ENCODE results near the gene BNC2.

Gene BNC2

DNA sequence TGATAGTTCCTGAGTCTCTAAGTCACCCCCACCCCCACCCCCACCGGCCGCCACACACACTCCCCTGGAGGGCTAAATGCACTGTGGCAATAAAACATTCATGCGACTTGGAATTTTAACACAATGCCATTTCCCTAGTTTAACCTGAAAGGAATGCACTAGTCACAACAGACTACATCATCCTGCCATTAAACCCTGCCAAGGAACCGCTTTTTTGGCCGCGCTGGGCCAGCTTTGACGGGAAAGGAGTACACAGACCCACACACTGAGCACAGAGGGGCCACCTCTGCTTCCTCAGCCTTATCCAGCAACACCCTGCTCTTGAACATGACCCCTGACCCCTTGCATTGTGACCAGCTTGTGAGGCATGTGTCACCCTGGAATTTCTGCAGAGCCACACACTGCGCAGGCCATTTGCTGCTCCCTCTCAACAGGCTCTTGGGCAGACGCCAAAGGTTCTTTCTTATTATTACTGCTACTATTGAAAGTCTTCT is 165.3 kb downstream of the BNC2 start:
- no peak for DNase-seq

DNA sequence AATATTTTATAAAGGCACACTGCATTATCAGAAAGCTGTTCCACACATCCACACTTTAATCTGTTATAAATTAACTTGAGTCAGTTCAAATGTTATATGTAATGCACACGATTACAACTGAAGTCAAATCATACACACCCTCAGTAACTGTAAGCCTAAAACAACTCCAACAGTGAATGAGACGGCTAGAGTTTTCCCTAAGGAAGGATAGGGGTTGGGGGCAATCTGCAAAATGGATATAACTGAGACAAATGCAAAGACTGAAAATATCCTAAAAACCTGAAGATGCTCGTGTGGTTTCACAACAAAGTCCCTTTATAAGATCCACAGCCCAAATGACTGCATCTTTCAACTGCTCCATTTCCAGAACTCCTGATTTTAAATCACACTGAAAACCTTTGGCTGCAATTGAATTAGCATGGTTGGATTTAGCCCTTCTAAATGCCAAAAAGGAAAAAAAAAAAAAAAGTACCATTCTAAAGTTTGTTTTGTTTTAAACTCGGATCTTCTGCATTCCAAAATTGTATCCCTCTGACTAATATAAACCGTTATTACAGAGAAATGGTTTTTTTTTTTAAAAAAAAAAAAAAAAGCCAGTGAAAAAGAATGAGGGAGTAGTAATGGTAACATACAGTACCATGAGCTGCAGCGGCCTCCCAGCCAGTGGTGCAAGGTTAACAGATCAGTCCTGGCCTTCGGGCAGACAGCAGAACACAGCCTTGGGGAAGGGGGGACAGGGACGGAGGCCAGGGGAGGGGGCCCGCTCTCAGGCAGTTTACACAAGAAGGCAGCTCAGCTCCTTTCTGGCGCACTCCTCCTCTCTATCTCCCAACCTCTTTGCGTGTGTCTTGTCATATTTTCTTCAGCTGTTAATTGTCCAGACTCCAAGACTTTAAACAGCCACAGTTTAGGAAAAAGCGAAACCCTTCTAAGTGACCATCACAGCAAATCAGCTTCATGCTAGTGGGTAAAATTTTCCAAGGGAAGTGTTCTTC is 166.1 kb downstream of the BNC2 start:
- DNase-seq = no peak

DNA sequence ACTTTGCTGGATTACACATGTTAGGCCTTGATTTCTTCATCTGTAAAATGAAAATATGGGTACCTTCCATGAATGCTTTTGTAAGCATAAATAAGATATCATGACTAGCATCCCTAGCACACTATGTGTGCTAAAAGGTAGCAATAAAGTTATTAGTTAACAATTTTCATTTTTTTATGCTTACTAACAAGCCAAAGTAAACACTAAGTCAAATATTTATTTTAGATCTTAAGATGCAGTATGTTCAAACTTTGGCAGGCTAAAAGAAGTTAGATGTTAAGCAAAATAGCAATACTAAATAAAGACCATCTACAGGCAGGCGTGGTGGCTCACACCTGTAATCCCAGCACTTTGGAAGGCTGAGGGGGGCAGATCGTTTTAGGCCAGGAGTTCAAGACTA is 169.1 kb downstream of the BNC2 start:
- no peak for DNase-seq

DNA sequence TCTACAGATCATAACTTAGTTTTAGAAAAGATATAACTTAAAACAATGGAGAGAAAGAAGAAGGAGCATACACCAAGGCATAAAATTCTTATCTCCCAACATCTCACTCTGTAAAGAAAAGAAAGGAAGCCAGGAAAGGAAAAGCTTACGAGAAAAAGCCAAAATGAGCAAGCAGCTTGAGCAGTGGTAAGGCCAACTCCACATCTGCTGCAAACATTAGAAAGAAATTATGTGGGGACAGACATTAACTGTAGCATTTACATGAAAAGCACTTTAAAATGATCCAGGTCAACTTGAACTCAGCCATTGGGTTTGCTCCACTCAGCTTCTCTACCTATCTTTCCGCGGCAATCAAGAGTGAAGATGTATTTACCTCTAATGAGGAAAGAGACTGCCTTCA is 176.9 kb downstream of the BNC2 start:
- DNase-seq = no peak

DNA sequence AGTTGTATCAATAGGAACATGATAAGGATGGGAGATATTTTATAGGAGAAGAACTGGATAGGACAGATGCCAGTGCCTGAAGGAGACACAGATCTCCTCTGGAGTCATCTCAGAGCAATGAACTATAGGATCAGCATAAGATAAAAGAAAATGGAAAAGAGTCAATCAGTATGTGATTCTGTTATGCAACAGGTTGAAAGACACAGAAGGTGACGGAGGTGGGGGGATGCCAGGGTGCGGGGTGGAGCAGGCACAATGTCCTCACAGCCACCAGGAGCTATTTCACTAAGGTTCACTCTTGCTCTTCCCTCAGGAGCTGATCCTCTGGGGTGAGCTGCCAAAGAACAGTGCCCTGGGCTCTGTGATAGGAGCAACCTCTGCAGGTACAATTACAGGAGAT is 179.8 kb downstream of the BNC2 start:
- no peak for DNase-seq

DNA sequence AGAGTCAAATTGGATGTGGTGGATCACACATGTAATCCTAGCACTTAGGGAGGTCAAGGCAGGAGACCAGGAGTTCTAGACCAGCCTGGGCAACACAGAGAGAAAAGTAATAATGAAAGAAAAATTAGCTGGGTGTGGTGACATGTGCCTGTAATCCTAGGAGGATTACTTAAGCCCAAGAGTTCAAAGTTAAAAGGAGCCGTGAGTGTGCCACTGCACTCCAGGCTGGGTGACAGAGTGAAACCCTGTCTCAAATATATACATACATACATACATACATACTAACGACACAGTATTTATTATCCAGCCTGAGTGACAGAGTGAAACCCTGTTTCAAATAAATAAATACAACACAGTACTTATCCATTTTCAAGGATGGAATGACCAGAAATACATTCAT is 180.3 kb downstream of the BNC2 start:
- no peak for DNase-seq

DNA sequence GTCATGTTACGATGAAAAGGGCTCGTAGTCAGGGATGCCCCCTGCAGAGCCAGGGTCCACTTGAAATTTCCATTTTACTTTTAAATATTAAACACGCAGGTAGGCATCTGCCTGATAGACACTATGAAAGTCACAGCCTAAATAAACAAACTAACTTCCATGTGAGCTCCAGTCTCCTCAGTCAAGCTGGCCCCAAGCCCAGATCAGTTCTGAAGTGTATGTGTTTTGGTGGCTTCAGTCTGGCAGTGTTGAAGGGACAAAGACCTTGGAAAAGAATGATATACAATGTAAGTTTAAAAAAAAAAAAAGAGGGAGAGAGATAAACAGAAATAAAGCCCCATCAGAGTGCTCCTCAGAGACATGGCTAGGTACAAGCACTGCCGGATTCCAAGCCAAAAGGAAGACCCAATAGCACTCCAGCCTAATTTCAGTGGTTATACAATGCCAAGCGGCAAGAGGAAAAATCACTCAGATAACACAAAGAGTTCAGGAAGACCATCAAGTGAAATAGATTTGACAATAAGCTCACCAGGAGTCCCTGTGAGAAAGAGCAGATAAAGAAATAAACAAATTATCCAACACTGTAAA is 181.0 kb downstream of the BNC2 start:
- no peak for DNase-seq

DNA sequence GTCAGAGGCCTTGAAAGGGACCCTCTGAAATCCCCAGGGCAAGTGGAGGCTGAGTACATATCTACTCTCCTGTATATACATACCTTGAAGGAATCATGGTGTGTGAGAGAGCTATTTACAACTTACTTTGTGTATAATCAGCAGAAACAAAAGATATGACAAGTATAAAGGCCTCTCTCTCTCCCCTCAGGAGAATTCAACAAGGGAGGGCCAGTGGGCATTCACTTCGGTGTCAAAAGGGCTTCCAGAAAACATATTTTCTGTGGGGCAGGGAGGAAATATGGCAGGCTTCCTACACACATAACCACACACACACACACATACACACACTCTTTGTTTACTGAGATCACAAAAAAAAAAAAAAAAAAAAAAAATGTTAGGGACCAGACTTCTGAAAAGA is 181.7 kb downstream of the BNC2 start:
- no peak for DNase-seq

DNA sequence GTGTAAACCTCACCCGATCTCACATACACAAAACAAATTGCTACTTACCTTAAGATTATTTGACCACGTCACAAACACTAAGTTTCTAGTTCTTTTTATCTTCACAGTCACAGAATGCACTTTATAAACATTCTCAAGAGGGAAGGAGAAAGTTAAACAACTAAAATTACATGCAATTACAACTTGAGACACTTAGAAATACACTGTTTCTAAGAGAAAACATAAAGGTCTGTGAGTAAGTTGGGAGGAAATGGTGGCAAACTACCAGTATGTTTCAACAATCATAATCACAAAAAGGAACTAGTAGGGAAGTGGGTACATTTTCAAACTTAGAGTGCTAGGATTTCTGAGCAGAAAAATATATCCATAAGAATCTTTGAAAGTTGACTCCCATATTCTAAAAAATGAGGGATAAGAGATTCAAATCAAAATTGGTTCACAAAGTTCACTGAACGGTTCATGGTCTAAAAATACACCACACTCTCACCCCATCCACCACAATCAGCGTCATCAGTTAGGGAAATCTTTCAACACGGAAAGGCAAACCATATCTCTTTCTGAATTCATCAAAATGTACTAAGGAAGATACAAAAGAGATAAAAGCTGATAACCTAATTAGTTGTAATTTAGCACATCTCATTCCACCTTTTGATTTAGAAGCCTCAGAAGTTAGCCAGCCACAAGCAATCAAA is 182.6 kb downstream of the BNC2 start:
- DNase-seq = no peak

DNA sequence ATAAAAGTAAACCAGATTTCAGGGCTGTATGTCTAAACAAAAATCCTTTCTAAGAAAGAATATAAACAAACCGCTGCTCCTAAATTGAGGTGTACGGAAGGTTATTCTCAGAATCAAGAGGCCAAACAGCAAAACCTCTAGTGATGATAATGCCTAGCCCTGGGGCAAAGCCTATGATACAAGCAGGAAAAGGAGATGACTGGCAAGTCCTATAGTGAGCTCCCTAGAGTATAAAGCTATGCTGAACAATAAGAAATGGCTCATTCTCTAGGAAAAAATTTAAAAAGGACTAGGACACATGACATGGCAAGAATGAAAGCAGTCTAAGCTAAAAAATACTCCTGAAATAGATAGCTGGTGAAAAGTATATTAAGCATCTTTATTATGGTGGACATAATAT is 187.1 kb downstream of the BNC2 start:
- DNase-seq = no peak

DNA sequence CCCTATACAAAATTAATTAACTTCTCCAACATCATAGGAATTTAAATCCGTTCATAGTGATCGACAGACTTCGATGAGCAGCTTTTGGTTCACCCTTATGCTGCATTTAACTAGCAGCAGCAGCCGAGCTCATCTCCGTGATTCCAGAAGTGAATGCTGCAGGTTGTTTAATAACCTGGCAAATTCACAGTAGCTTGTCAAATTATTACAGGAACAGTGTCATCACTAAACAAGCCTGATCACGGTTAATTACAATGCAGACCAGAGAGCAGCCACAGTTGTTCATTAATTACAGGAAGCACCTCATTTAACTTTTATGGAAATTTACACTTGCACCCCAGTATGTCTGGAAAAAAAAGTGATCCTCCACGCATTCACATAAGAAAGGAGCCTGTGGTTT is 188.2 kb downstream of the BNC2 start:
- no peak for DNase-seq

DNA sequence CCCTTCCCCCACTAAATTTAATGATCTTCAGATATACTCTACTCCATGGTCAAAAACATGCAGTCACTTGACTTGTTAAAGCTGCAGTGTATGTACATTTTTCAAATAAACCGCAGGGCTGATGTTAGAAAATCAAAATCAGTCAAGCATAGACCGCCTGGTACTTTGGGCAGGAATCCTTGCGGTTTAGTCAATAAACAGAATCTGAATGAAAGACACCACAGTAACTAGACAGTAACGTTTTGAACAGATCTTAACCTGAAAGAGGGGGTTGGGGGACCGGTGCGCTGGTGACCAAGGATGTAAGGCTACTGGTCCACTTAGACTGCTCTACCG is 188.8 kb downstream of the BNC2 start:
- DNase-seq = no peak

DNA sequence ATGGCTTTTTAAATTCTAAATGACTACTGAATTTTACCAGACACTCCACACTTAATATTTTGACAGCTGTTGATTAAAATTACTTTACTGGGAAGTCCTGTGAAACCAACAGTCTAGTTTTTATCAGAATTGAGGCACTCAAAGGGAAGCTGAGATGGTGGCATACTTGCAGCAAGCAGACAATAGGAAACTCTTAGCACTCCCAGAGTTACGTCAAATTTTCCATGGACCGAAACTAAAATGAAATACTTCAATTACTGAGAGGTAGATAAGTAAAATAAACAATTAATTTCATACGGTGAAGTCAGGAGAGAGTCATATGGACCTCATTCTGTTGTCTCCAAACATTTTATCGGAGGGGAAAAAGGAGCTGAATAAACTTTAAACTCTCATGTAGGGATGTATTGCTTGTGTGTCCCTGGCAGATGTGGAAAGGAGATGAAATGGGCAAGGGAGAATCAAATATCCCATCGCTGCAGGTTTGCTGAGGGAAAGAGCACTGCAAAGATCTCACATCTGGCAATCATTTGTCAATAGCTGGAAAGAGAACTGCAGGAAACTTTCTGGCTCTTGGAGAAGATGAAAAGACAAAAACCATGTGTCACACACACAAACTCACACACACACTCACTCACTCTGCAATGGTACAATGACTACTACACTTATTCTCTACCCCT is 189.4 kb downstream of the BNC2 start:
- DNase-seq = no peak

DNA sequence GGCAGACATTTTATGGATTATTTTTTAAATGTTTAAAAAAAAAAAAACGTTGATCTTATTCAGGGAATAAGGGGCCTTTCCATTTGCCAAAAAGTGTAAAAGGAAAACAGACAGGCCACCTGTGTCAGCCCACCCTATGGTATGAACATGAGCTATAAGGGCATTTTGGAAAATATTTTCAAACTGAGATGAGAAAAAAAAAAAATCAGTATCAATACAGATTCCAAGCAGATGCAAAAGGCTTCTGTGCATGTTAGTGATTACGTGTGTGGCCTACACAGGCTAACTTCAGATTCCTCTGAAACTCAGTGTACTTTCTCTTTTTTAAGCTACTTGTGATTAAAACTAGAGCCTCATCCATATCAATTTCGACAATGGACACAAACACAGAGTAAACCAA is 189.9 kb downstream of the BNC2 start:
- DNase-seq = no peak

DNA sequence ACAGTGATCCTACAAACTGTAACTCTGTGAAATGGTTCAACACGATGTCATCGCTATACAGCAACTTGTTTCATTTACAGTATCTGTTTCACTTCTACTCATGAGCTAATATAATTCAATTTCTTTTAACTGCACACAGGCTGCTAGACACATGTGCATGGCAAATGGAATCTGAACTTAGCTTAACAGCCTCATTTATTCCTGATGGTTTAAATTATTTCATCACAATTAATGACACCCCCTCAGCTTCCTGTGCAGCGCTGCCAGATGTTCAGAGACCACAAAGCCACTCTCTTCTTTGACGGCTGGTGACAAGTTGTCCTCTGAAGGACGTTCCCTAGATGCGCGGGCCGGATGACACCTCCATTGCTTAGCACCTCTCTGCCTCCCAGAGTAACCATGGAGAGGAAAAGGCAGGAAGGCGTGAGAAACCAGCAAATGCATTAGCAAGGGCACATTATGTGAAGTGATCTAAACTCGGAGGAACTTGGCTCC is 191.1 kb downstream of the BNC2 start:
- DNase-seq = no peak

DNA sequence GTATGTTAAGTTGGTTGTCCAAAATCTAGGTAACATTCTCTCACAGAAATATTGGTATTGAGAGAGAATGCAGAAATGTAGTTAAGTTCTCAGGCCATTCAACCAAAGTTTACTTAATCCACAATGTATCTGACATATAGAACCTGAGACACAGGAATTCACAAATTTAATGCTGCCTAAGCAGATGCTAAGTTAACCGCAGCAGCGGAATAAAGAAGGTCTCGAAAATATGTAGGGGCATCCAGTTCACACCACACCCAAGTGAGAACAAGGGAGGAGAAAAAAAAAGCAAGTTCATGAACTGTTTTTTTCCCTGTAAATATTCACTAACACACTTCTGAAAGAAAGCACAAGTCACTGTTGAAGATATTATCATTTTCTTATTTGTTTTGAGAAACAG is 194.0 kb downstream of the BNC2 start:
- no peak for DNase-seq

DNA sequence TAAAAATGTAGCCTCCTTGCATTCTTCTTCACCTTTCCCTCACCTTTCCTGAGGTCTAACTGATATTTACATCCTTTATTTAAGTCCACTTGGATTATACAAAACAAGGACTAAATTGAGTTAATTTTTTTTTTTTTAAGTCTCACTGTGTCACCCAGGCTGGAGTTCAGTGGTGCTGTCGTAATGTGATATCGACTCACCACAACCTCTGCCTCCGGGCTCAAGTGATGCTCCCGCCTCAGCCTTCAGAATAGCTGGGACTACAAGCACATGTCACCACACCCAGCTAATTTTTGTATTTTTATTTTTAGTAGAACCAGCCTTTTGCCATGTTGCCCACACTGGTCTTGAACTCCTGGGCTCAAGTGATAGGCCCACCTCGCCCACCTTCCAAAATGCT is 195.3 kb downstream of the BNC2 start:
- DNase-seq = no peak

DNA sequence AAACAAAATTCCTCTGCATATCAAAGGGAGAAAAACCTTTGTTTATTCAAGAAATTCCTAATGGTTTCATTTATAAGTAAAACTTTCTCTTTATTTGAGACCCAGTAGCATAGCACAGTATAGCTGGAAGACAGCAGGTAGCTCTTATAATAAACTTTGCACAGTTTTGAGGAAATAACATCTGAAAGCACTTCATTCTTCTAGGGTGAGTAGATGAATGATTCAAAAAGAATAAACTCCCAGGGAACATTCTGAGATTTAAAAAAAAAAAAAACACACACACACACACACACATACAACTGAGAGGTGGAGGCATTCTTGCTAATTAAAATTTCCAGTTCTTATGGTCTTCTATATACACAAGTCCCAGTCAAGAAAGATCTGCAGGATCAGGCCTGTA is 197.3 kb downstream of the BNC2 start:
- DNase-seq = no peak

DNA sequence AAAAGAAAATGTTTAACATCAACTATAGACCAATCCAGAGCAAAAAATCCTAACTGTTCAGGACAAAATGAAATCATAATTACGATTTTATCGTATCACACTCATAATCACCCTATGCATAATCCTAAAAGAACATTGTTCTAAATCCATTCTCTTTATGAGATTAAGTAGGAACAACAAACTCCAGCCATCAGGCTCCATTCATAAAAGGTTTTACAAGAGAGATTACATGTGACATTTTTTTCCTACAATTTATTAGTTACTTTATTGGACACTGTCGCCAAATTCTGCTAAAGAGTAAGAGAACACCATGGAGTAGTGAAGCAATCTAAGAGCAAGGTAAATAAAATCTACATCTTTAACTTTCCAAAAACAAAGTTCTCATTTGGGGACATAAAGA is 198.0 kb downstream of the BNC2 start:
- DNase-seq = no peak

DNA sequence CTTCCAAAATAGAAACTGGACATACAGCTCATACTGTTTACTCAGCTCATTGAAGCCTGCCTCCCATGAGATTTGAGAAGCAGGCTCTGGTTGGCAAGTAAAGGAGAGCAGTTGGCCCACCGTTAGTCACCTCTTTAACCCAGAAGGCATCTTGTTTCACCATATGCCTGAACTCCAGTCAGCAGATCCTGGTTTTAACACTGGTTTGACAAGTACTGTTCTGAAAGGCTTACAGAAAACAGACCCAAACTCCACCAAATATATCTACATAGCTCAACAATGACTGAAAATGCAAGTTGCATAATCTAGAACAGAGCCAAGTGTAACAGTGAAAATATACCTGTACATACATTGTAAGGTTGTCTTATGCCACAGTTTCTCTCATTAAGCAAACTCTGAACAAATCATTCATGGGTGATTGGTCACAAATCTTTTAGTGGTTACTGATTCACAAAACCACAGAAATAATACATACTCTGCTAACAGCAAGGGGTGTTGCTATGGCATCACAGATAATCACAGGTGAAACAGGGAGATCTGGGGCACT is 198.8 kb downstream of the BNC2 start:
- no peak for DNase-seq

DNA sequence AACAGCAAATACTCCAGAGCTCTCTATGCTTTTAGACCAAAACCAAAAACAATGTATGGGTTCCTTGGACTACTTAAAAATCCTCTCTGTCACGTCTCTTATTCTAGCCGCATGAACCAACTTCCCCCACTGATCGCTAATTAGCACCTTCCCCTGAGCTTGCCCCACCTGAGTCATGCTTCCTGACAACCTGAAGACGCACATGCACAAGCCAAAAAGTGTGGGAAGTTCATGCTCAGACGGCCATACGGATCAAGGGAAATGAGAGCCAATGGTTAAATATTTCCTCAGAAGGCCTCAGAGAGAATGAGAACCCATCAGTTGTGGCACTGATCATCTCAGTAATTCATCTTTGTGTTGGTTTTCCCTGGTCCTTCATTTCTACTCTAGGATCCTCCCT is 199.7 kb downstream of the BNC2 start:
- DNase-seq = no peak

DNA sequence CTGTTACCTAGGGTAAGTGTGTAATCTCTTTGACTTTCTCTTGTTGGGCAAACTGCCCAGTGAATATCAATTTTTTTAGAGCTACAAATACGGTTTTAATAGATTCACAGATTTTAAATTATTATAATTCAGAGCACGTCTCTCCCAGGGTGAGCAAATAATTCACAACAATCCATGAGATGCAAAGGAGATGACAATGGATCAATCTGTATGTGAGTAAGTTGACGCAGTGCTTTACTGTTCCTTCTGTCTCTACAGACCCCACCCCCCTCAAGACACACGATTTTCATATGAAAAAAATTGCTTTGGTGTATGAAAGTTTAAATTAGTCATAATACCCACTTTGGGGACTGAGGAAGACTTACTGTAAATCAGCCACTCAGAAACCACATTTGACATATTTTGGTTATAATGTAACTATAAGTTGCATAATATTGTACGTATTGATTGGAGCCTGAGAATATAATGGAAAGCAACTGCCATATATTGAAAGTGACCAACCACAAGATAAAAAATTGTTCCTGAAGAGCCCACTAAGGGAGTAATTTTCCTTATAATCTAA is 201.7 kb downstream of the BNC2 start:
- DNase-seq = no peak

DNA sequence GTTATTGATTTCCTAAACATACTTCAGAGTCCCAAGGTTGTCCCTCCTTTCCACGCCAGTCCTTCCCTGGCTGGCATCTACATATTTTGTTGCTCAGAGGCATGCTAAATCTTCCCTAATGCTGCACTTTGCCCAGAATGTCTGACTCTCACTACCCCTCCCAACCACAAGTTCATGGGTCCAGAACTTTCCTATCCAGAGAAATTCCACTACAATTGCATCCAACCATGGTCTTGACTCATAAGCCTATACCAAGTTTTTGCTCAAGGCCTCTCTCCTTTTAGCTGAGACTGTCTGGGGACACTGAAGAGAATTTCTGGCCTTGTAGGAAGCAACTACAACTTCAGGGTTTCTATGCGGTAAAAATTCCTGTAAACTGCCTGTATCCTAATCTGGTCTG is 206.3 kb downstream of the BNC2 start:
- DNase-seq = no peak
